OCI-LY1 (cell line): ENCODE results near the gene PGF.

Experiments used
- H2AFZ ChIP-seq: fragments of 200-600 bp; sonication (generic), shearing (Covaris generic); 2 replicates; pipeline ENCODE4 v1.6.0; 2014; ENCODE audit warnings: antibody characterized with exemption, mild to moderate bottlenecking, low read length
- H3F3A ChIP-seq: fragments of 200-600 bp; sonication (generic), shearing (Covaris generic); 2 replicates; pipeline ENCODE4 v1.6.0; 2014; ENCODE audit warnings: mild to moderate bottlenecking, antibody characterized with exemption, low read length, moderate library complexity; ENCODE audit not compliant: insufficient read depth
- H3K27ac ChIP-seq: fragments of 200-600 bp; sonication (generic); 2 replicates; pipeline ENCODE4 v1.5.1; 2014; ENCODE audit warnings: low read length, mixed run types, mild to moderate bottlenecking, low read depth; ENCODE audit not compliant: poor library complexity, severe bottlenecking
- H3K27me3 ChIP-seq: fragments of 200-600 bp; sonication (generic); 2 replicates; pipeline ENCODE4 v1.6.0; 2014; ENCODE audit warnings: antibody characterized with exemption, mild to moderate bottlenecking, low read length, moderate library complexity; ENCODE audit not compliant: insufficient read depth
- H3K36me3 ChIP-seq: fragments of 200-600 bp; sonication (generic); 2 replicates; pipeline ENCODE4 v1.6.1; 2014; ENCODE audit warnings: mild to moderate bottlenecking, antibody characterized with exemption, low read length, moderate library complexity, mixed read lengths; ENCODE audit not compliant: insufficient read depth
- H3K4me1 ChIP-seq: fragments of 200-600 bp; sonication (generic); 2 replicates; pipeline ENCODE4 v1.5.1; 2014; ENCODE audit warnings: mild to moderate bottlenecking, low read length, moderate library complexity; ENCODE audit not compliant: insufficient read depth, severe bottlenecking
- H3K4me2 ChIP-seq: fragments of 200-600 bp; sonication (generic), shearing (Covaris generic); 2 replicates; pipeline ENCODE4 v1.6.1; 2014; ENCODE audit warnings: low read length
- H3K4me3 ChIP-seq: fragments of 200-600 bp; sonication (generic); 2 replicates; pipeline ENCODE4 v1.5.1; 2014; ENCODE audit warnings: low read length, low read depth, mild to moderate bottlenecking, mixed read lengths; ENCODE audit not compliant: poor library complexity, severe bottlenecking
- H3K79me2 ChIP-seq: fragments of 200-600 bp; shearing (Covaris generic); 2 replicates; pipeline ENCODE4 v1.6.1; 2016; ENCODE audit warnings: mixed run types, low read length, mixed read lengths; ENCODE audit not compliant: insufficient read depth
- H3K9ac ChIP-seq: fragments of 200-600 bp; sonication (generic), shearing (Covaris generic); 2 replicates; pipeline ENCODE4 v1.6.1; 2014; ENCODE audit warnings: mild to moderate bottlenecking, low read length, mixed read lengths
- H3K9me2 ChIP-seq: fragments of 200-600 bp; sonication (generic), shearing (Covaris generic); 2 replicates; pipeline ENCODE4 v1.6.1; 2014; ENCODE audit warnings: low read depth, mild to moderate bottlenecking, low read length, mixed read lengths
- H3K9me3 ChIP-seq: fragments of 200-600 bp; shearing (Covaris generic); 2 replicates; pipeline ENCODE4 v1.6.1; 2014; ENCODE audit warnings: low read length, mixed read lengths
- H4K20me1 ChIP-seq: fragments of 200-600 bp; sonication (generic), shearing (Covaris generic); 2 replicates; pipeline ENCODE4 v1.6.0; 2016; ENCODE audit warnings: mild to moderate bottlenecking, low read length; ENCODE audit not compliant: insufficient read depth
- CTCF ChIP-seq: fragments of 200-600 bp; sonication (generic), shearing (Covaris generic); IDR thresholded peaks from 2 replicates; pipeline ENCODE4 v1.5.1; 2017; ENCODE audit warnings: mild to moderate bottlenecking, antibody characterized with exemption, low read length, moderate library complexity, mixed read lengths
- EZH2 ChIP-seq: fragments of 200-600 bp; sonication (generic), shearing (Covaris generic); IDR thresholded peaks from 2 replicates; pipeline ENCODE4 v1.8.0; 2017; ENCODE audit warnings: borderline replicate concordance, mixed run types, mild to moderate bottlenecking, antibody characterized with exemption, low read length, moderate library complexity, mixed read lengths

The PGF gene

GRCh38 chr14:74904635-74905503, 50.5 kb downstream of the PGF start:
- Histone ChIP-seq H3K9me2 (no peaks in the 10 kb centered on the region), H3K27ac (no peak overlapping the region), H2AFZ (no peak overlapping the region), H4K20me1 (no peaks in the 10 kb centered on the region), H3K9me3 (no peaks in the 10 kb centered on the region), H3K4me2 (no peak overlapping the region), H3K9ac (no peak overlapping the region), H3K27me3 (no peaks in the 10 kb centered on the region; the same call in 1 of the 2 replicates), H3K79me2 (no peaks in the 10 kb centered on the region), H3K36me3 (peaks cover 57% of the 10 kb centered on the region), H3F3A (no peaks in the 10 kb centered on the region), H3K4me3 (no peak overlapping the region), H3K4me1 (no peaks in the 10 kb centered on the region)
- no peak for TF ChIP-seq EZH2
- no peak for TF ChIP-seq CTCF

- Histone ChIP-seq H3F3A (no peaks in the 10 kb centered on the region), H3K27ac (no peak overlapping the region), H2AFZ (no peak overlapping the region), H3K36me3 (peaks cover 75% of the 10 kb centered on the region), H3K27me3 (no peaks in the 10 kb centered on the region), H3K4me2 (no peak overlapping the region), H3K9ac (no peak overlapping the region), H3K79me2 (no peaks in the 10 kb centered on the region), H3K9me2 (no peaks in the 10 kb centered on the region), H3K4me1 (no peaks in the 10 kb centered on the region), H3K9me3 (no peaks in the 10 kb centered on the region), H4K20me1 (no peaks in the 10 kb centered on the region), H3K4me3 (no peak overlapping the region)
- TF ChIP-seq CTCF (no peak), EZH2 (no peak)
These were observed 52.3 kb downstream of the PGF start for GRCh38 chr14:74902941-74903705.

GRCh38 chr14:74898694-74899093, 56.7 kb downstream of the PGF start:
- H3K4me2 ChIP-seq = no peak overlapping the region
- TF ChIP-seq CTCF = no peak
- TF ChIP-seq EZH2 = no peak
- no peaks in the 10 kb centered on the region for H3K79me2 ChIP-seq
- H3K27me3 ChIP-seq = no peaks in the 10 kb centered on the region
- H4K20me1 ChIP-seq = no peaks in the 10 kb centered on the region
- H3F3A ChIP-seq = no peaks in the 10 kb centered on the region
- H2AFZ ChIP-seq = no peak overlapping the region
- peaks cover 98% of the 10 kb centered on the region for H3K36me3 ChIP-seq
- no peak overlapping the region for H3K27ac ChIP-seq
- no peak overlapping the region for H3K4me3 ChIP-seq
- H3K9me3 ChIP-seq = no peaks in the 10 kb centered on the region
- no peak overlapping the region for H3K9ac ChIP-seq
- no peaks in the 10 kb centered on the region for H3K4me1 ChIP-seq
- H3K9me2 ChIP-seq = no peaks in the 10 kb centered on the region
